Erythroblast (primary cell): Measurements from ENCODE around the gene ABCA12.

Experiments used
- DNase-seq, 2 experiments: peaks; one replicate each; lab custom pipeline; 2025; lab: John Stamatoyannopoulos, UW
- GATA1 ChIP-seq: IDR thresholded peaks from 2 replicates; pipeline ENCODE4 v1.6.1; 2011; ENCODE audit warnings: low read depth, mild to moderate bottlenecking, control low read depth, low read length, moderate library complexity
- POLR2A ChIP-seq: IDR thresholded peaks from 2 replicates; pipeline ENCODE4 v1.6.1; 2011; ENCODE audit warnings: mild to moderate bottlenecking, low read length

ABCA12 gene

DNA sequence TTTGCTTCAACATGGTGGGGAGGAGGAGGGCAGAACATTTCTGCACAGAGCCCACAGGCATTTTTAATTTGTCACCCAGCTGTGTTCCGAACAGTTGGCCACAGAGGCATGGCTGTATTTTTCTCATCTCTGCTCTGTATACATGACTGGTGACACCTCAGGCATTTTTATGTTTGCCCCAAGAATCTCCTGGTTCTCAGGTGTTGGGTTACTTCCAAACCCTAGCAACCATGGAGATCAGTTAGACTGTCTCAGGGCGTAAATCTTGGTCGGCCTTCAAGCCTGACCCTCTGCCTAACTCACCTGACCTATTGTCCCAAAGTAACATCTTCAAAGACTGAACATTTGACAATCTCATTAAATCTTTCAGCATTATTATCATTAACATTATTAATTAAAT is 100.0 kb downstream of the ABCA12 start:
- TF ChIP-seq POLR2A (no peak), GATA1 (no peak)
- no peak for DNase-seq

DNA sequence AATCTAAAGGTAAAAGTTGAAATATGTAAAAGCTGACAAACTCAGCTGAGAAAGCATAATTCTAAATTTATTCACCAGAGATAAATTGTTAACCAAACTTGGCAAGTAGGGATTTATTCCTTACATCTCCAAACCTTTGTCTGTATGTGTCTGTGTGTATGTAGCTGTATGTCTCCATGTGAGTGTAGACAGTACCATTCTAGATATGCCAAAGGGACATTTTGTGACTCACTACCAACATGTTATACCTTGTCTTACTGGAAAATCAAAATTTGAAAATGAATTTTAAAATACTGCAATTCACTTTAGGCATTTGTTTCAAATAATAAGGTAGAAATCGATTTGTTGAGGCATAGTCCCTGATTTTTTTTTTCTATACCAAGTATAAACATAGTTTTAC is 102.1 kb downstream of the ABCA12 start:
- no peak for DNase-seq
- TF ChIP-seq GATA1 (no peak), POLR2A (no peak)

DNA sequence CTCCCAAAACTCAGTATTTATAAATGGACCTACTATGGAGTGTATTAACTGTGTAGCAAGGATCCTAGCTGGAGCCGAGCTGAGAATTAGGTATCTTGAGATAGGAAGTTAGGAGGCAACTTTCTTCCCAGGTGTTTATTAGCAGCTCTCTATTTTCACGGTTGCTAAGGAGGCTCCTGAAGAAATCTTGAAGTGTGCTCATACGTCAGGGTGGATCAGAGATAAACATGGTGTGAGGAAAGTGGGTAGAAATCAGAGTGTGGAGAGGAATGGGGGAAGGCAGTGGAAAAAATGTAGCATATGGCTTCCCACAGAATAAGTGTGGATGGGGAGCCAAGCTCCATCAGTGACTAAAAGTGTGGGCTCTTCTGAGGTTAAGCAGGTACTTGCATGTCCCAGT is 104.3 kb downstream of the ABCA12 start:
- TF ChIP-seq POLR2A (no peak), GATA1 (no peak)
- DNase-seq, result no peak

DNA sequence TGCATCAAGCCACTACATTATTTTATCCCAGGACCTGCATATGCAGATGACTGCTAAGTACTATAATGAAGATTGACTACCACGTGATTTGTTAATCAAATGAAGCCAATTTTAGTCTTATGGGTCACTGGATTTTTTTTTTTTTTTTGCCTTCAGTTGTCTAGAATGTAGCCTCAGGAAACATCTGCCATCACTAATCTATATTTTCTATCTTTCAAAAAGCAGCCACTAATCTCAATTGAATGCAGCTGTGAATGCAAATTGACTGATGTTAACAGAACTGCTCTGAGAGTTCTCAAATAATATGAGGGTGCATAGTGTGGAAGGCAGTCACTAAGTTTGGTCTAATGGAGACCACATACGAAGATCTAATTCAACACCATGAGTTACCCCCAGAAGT is 106.3 kb downstream of the ABCA12 start:
- no peak for DNase-seq
- TF ChIP-seq POLR2A (no peak), GATA1 (no peak)

DNA sequence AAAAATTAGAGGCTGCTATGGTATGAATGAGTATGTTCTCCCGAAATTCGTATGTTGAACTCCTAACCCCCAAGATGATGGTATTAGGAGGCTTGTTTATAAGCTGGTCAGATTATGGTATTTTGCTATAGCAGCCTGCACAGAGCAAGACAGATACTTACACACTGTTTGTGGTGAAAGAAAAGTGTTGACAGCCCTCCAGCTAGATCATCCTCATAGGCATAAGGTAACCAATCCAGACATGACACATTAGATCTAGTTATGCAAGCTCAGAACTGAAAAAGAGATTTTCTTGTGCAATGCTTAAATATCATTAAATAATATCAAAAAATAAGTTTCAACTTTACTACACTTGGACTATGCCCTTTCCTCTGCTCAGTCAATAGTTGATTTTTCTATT is 107.1 kb downstream of the ABCA12 start:
- no peak for DNase-seq

DNA sequence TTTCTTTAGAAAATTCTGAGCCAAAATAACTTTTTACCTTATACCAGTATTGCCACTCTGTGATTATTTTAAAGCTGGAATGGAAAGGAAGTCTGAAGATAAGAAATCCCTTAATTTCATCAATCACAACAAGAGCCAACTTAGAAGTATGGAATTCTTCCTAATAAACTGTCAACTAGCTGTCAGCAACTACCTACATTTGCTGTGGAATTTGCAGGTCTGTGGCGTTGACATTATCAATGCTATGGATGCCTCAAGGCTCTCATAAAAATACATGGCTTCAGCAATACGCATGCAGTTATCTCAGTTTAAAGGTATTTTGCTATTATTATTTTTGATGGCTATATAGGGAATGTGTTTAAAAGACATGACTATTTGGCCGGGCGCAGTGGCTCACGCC is 108.5 kb downstream of the ABCA12 start:
- no peak for TF ChIP-seq POLR2A
- TF ChIP-seq GATA1, result no peak
- DNase-seq, result no peak

More for the DNA sequence above, 107.1 kb downstream of the ABCA12 start:
- no peak for TF ChIP-seq POLR2A
- no peak for TF ChIP-seq GATA1

DNA sequence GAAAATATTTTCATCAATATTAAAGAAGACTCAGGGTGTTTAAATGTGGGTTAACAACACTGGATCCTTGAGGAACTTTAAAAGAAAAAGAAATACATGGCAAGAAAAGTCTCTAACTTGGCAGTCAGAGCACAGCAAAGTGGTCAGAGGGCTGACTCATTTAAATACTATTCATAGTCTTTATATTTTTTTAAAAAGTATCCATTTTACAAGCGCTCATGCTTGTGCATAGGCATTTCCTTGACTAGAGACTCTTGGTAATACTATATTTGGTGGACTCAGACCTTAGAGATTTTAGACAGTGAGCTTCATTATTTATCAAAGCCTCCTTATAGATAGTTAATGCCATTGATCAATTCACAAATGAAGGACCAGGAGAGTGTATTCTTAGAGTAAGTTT is 110.2 kb downstream of the ABCA12 start:
- TF ChIP-seq GATA1 (no peak), POLR2A (no peak)
- DNase-seq, result no peak

DNA sequence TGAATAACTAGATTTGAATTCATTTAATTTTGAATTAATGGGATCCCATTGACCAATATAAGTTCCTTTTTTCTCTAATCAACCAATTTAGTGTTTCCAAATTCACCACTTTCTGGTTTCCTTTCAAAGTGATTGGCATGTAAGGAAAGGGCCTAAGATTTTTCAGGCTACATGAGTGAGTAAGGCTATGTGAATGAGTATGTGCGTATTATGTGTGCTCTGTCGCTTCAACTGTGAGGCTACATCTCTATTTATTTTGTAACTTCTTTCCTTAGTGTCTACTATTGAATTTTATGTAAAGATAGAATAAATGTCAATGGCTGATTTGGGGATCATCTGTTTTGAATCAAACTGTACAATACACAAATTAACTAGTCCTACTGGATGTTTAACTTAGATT is 110.6 kb downstream of the ABCA12 start:
- TF ChIP-seq GATA1 (no peak), POLR2A (no peak)
- no peak for DNase-seq

DNA sequence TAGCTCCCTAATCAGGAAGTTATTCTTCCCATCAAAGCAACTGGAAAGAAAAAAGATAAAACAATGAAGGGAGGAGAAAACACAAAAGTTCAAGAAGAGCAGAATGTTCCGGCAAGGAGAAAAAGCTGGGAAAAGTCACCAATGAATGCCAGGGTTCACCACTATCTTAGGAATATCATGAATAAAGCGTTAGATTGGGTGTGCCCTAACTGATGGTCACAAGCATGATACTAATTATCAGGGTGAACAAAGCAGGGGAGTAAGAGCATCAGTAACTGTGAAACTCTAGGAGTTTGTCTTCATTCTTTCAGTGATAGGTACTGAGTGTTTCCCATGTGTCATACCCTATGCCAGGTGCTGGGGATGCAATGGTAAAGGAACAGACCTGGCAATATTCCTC is 115.5 kb downstream of the ABCA12 start:
- no peak for DNase-seq
- no peak for TF ChIP-seq GATA1
- TF ChIP-seq POLR2A, result no peak

DNA sequence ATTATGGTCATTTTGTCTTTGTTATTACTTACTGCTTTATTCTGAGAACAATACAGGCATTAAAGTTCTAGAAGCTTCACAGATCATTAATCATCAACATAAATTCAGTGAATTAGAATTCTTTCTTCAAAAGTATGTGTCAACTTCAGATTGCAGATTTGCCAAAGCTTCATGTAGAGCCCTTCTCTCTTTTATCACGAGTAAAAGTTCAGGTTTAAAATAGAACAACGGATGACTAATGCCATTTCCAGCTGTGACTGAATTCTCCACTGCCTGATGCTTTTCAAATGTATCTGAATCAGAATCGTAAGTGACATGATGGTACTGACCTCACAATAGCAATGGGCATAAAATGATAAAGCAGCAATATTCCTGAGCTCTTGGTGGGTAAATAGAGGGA is 116.0 kb downstream of the ABCA12 start:
- no peak for DNase-seq
- TF ChIP-seq POLR2A (no peak), GATA1 (no peak)

DNA sequence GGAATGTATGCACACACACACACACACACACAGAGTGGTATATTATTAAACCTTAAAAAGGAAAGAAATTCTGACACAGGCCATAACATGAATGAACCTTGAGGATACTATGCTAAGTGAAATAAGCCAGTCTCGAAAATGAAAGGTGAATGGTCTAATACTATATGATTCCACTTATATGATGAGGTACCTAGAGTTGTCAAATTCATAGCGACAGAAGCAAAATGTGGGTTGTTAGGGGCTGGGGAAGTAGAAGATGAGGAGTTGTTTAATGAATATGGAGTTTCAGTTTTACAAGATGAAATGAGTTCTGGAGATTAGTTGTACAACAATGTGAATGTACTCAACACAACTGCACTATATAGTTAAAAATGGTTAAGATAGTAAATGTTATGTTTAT is 118.1 kb downstream of the ABCA12 start:
- DNase-seq, result no peak
- TF ChIP-seq POLR2A (no peak), GATA1 (no peak)

DNA sequence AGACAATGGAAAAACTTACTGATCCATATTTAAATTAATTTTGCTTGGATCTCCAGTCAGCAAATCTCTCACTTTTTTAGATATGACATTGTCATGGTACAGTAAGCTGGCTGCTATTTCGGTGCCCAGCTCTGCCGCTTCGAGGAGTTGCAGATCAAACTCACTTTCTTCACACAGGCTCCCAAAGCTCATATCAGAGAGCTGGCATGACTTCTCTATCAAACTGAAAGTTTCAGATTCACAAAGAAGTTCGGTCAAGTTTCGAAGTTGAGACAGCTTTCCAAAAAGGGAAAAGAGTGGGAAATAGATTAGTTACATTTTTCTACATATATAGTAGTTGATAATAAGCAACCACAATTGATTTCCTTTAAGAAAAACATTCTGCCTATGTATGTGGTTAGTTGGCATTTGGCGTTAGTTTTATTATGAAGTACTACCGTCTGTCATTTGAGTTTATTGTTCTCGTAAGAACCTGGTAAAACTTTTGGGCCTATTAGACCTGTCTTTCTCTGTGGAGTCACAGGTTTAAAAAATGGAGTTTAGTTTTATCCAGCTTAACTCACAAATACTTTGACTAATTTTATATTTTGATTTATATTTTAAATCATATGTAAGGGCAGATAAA is 118.8 kb downstream of the ABCA12 start:
- TF ChIP-seq POLR2A (no peak), GATA1 (no peak)
- DNase-seq, result no peak

DNA sequence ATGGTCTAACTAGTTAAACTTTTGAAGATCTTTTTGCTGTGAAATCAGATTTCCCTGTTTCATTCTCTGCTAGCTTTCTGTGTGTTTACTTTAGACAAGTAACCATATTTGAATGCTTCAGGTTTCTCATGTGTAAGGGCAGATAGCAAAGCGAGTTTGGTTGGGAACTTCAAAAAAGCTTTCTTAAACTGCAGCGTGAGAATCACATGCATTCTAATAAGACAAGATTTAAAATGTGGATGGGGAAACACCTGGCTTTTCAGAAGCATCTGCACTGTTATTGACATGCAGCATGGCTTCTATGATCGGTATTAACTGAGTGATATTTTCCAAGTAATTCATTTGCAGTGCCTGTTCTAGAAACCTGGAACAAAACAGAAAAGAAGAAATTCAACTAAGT is 119.3 kb downstream of the ABCA12 start:
- DNase-seq, result no peak
- TF ChIP-seq POLR2A (no peak), GATA1 (no peak)

DNA sequence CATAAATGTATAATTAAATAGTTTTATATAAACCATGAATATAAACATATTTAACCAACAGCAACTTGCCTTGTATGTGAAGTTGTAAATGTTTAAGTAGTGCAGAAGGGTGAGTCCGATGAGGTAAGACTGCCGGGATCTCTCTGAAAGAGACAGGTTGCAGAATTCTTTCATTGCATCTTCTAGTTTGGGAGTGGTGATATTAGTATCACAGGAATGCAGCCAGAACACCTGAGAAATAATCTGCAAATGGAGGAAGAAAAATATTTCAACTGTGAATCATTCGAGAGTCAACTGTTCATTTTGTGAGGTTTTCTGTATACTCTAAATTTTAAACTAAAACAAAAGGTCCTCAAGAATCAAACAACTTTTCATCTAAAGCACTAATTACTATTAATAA is 123.0 kb downstream of the ABCA12 start:
- no peak for TF ChIP-seq GATA1
- TF ChIP-seq POLR2A, result no peak
- no peak for DNase-seq

DNA sequence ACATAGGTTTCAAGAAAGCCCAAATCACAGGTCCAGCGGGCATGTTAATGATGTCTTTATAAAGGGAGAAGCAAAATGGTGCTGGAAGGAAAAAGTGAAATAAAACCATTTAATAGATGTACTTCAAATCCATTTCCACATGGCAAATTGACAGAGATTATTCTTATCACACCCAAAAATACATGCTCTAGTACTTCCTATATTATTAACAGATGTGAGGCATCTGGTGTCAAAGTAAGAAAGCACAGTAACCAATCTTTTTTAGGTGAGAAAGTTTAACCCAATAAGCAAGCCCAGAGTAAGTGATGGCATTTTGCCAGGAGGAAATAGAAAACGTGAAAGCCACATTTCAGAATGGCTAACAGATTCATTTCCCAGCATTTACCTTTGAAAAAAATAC is 128.0 kb downstream of the ABCA12 start:
- no peak for TF ChIP-seq POLR2A
- TF ChIP-seq GATA1, result no peak
- no peak for DNase-seq

DNA sequence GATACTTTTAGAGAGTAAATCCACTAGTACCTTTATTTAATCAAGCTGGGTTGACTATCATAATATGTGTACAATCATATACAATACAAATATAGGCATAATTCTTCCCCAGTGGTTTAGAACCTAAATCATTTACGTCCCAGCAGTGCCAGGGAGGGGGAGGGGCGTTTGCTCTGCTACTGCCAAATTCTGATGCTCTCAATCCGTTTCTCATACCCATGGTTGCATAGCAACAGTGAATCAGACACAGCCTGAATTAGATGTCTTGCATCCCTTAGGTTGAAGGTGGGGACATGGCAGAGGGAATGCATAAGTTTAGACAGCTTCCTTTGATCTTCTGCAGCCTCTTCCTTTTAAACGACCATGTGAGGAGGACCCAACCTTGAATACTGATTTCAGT is 135.4 kb downstream of the ABCA12 start:
- no peak for DNase-seq
- TF ChIP-seq POLR2A, result no peak
- TF ChIP-seq GATA1, result no peak

DNA sequence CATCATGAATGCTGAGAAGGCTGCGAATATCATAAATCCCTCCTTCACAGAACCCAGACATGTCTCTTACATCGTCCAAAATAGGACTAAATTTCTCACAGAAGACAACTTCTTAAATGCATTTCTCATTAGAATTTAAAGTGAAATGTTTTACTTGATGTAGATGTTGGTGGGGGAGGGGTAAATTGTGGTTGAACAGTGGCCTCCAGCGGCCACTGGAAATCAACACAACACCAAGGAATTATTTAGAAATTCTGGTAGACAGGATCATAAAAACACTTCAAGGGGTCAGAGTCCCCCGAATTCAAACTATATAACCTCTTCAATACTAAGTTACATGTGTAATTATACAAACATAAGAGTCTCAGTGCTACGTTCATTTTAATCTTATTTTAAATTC is 135.9 kb downstream of the ABCA12 start:
- DNase-seq, result peak; percentile 30 to 51

More for the DNA sequence above, 135.9 kb downstream of the ABCA12 start:
- TF ChIP-seq GATA1 (no peak), POLR2A (no peak)
